ENCODE measurements around the gene PPM1M.

The PPM1M gene

GRCh38 chr3:52257911-52258310 is 12.4 kb downstream of the PPM1M start:
- DNase-seq (ENCODE audit: low read depth), result no peak
- in situ Hi-C loops (cut with HindIII; ENCODE audit: low sequenced_read_pairs), result no loop called here

GRCh38 chr3:52259035-52259434 is 13.5 kb downstream of the PPM1M start:
- DNase-seq (ENCODE audit: low read depth), result no peak
- in situ Hi-C loops (cut with HindIII; ENCODE audit: low sequenced_read_pairs), result no loop called here
- TF ChIP-seq CTCF (IDR thresholded peaks at IDR 0.05; ENCODE audit: low read depth, low read length, missing control alignments), result no peak
- no peak overlapping the region for H3K4me3 ChIP-seq (ENCODE audit: low read depth, low read length)

More at GRCh38 chr3:52257911-52258310, 12.4 kb downstream of the PPM1M start:
- no peak for TF ChIP-seq CTCF (IDR thresholded peaks at IDR 0.05; ENCODE audit: low read depth, low read length, missing control alignments)
- H3K4me3 ChIP-seq (ENCODE audit: low read depth, low read length), result no peak overlapping the region

- H3K4me3 ChIP-seq (ENCODE audit: low read depth, low read length), result no peak overlapping the region
- no peak for DNase-seq (ENCODE audit: low read depth)
- in situ Hi-C loops (cut with HindIII; ENCODE audit: low sequenced_read_pairs), result no loop called here
- TF ChIP-seq CTCF (IDR thresholded peaks at IDR 0.05; ENCODE audit: low read depth, low read length, missing control alignments), result no peak
These were observed 13.9 kb downstream of the PPM1M start for GRCh38 chr3:52259448-52259847.

GRCh38 chr3:52262447-52262846 is 16.9 kb downstream of the PPM1M start:
- no peak for TF ChIP-seq CTCF (IDR thresholded peaks at IDR 0.05; ENCODE audit: low read depth, low read length, missing control alignments)
- in situ Hi-C loops (cut with HindIII; ENCODE audit: low sequenced_read_pairs), result no loop called here
- DNase-seq (ENCODE audit: low read depth), result no peak
- no peak overlapping the region for H3K4me3 ChIP-seq (ENCODE audit: low read depth, low read length)

GRCh38 chr3:52265387-52265786 is 19.8 kb downstream of the PPM1M start:
- in situ Hi-C loops (cut with HindIII; ENCODE audit: low sequenced_read_pairs), result no loop called here
- H3K4me3 ChIP-seq (ENCODE audit: low read depth, low read length), result no peak overlapping the region
- DNase-seq (ENCODE audit: low read depth), result no peak
- TF ChIP-seq CTCF (IDR thresholded peaks at IDR 0.05; ENCODE audit: low read depth, low read length, missing control alignments), result no peak

GRCh38 chr3:52268036-52268435 is 22.5 kb downstream of the PPM1M start:
- in situ Hi-C loops (cut with HindIII; ENCODE audit: low sequenced_read_pairs), result no loop called here
- TF ChIP-seq CTCF (IDR thresholded peaks at IDR 0.05; ENCODE audit: low read depth, low read length, missing control alignments), result no peak
- no peak overlapping the region for H3K4me3 ChIP-seq (ENCODE audit: low read depth, low read length)
- no peak for DNase-seq (ENCODE audit: low read depth)

- no peak for DNase-seq (ENCODE audit: low read depth)
- in situ Hi-C loops (cut with HindIII; ENCODE audit: low sequenced_read_pairs), result no loop called here
- no peak overlapping the region for H3K4me3 ChIP-seq (ENCODE audit: low read depth, low read length)
- no peak for TF ChIP-seq CTCF (IDR thresholded peaks at IDR 0.05; ENCODE audit: low read depth, low read length, missing control alignments)
These were observed 24.2 kb downstream of the PPM1M start for GRCh38 chr3:52269776-52270175.
